Stomach (tissue), 4 donors: Measurements from ENCODE around the gene NLRP5.

Experiments used
- POLR2AphosphoS5 ChIP-seq, 3 donors: sonication (generic); formaldehyde crosslinking; IDR thresholded peaks; one replicate each; pipeline ENCODE4 v1.6.1; 2016; ENCODE audit warnings: antibody characterized with exemption in 3 of 3
- TF ChIP-seq, protein P1 (sequence below), 7 experiments: fragments of 450-650 bp in 4 of 7; fragments of 200-600 bp in 3 of 7; sonication (generic) in 3 of 7; IDR thresholded peaks; one replicate each; pipeline ENCODE4 v1.5.1; 2016 to 2019; ENCODE audit warnings: antibody characterized with exemption in 7 of 7, control low read depth in 2 of 7, mild to moderate bottlenecking in 1 of 7

DNA sequence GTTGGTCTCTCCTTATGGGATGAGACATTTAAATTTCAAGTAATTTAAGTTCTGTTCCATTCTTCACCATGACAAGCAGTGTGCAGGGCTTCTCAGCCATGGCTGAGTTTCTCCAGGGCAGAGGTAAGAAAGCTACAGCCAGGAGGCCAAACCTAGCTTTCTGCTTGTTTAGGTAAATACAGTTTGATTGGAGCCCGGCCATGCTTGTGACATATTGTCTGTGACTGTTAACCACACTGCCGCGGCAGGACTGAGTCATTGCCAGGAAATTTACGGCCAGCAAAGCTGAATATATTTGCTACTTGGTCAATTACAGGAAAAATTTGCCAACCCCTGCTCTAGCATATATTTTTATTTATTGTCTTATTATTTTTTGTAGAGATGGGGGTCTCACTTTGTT lies 28.2 kb upstream of the NLRP5 start:
- TF ChIP-seq POLR2AphosphoS5 (IDR thresholded peaks at IDR 0.05): no peak
- TF ChIP-seq, protein P1, sequence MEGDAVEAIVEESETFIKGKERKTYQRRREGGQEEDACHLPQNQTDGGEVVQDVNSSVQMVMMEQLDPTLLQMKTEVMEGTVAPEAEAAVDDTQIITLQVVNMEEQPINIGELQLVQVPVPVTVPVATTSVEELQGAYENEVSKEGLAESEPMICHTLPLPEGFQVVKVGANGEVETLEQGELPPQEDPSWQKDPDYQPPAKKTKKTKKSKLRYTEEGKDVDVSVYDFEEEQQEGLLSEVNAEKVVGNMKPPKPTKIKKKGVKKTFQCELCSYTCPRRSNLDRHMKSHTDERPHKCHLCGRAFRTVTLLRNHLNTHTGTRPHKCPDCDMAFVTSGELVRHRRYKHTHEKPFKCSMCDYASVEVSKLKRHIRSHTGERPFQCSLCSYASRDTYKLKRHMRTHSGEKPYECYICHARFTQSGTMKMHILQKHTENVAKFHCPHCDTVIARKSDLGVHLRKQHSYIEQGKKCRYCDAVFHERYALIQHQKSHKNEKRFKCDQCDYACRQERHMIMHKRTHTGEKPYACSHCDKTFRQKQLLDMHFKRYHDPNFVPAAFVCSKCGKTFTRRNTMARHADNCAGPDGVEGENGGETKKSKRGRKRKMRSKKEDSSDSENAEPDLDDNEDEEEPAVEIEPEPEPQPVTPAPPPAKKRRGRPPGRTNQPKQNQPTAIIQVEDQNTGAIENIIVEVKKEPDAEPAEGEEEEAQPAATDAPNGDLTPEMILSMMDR (IDR thresholded peaks at IDR 0.05): no peak
